ENCODE measurements around the gene PON2. TPM values are rescaled to one million over a fixed set of nuclear protein-coding genes. Genes with fewer than 3 reads are reported as not detected.
A peak's percentile ranks its signal among the peaks of the same experiment; 100 is the strongest.

Gene PON2
- total RNA-seq, 4 donors from 2014 or later: 41.8 to 91.0 (median 75.8) TPM

DNA sequence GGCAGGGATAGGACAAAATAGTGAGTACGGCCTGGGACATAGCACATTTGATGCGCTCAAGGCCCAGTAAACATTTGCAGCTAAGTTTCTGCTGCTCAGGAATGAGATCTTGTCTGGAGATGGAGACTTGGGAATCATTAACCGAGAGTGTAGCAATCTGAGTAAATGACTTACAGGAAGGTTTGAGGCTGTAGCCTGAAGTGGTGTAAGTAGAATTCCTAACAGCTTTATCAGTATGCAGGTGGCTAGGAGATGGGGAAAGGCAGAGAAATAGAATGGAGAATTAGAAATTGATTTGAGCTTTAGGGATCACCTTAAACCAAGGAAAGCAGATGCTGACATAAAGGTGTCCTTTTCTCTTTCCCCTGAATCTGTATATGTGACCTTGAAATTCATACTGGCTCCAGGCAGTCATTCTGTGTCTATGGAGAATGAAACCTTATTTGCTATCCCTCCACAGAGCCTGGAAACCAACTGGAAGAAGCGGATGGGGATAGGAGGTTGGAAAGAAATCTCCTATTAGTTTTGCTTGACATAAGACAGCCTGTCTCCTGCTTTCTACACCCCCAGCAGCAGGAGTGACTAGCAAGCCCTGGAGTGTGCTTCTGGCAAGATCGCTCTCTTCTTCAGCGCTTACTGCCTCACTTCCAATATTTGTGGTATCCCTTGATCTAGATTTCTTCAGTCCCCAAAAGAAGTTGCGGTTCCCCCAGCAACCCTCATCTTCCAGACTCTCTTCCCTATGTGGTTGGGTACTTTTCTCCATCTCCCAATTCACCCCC lies 6.4 kb upstream of the PON2 start:
- no peak for TF ChIP-seq POLR2A (IDR thresholded peaks at IDR 0.05)
- TF ChIP-seq, protein P1, sequence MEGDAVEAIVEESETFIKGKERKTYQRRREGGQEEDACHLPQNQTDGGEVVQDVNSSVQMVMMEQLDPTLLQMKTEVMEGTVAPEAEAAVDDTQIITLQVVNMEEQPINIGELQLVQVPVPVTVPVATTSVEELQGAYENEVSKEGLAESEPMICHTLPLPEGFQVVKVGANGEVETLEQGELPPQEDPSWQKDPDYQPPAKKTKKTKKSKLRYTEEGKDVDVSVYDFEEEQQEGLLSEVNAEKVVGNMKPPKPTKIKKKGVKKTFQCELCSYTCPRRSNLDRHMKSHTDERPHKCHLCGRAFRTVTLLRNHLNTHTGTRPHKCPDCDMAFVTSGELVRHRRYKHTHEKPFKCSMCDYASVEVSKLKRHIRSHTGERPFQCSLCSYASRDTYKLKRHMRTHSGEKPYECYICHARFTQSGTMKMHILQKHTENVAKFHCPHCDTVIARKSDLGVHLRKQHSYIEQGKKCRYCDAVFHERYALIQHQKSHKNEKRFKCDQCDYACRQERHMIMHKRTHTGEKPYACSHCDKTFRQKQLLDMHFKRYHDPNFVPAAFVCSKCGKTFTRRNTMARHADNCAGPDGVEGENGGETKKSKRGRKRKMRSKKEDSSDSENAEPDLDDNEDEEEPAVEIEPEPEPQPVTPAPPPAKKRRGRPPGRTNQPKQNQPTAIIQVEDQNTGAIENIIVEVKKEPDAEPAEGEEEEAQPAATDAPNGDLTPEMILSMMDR (IDR thresholded peaks at IDR 0.05): no peak
- intact Hi-C loops (cut with DNase I; ENCODE audit: low total_unique reads): no loop called here
- H3K36me3 ChIP-seq: no peaks in the 10 kb centered on the region
- no peak for DNase-seq
- no peaks in the 10 kb centered on the region for H3K4me1 ChIP-seq
- H3K4me3 ChIP-seq: no peak overlapping the region
- no peaks in the 10 kb centered on the region for H3K9me3 ChIP-seq
- H3K27me3 ChIP-seq: no peaks in the 10 kb centered on the region
- no peak overlapping the region for H3K27ac ChIP-seq

DNA sequence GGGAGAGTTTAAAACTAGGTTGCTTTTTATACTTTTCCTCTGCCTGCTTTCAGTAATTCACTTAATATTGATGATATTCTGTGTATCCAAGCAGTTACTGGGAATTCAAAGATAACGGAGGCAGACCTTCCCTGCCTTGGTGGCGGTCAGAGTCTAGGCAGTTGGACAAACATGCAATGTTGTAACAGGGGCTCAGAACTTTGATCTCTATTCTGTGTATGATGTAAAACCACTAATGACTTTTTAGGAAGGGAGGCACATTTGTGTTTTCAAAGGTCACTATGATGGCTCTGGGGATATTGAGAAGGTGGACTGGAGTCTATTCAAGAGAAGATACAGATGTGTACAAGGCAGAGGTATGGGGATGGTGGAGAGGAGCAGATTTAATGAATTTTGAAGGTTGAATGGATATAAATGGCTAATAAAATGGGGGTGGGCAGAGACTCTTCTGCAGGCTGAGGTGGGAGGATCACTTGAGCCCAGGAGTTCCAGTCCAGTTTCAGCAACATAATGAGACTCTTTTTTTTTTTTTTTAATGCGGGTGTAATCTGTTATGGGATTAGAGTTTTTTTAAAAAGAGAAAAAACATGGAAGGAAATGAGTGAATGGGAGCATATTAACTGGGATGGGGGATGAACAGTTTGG lies 5.7 kb upstream of the PON2 start:
- H3K27ac ChIP-seq: no peak overlapping the region
- intact Hi-C loops (cut with DNase I; ENCODE audit: low total_unique reads): no loop called here

DNA sequence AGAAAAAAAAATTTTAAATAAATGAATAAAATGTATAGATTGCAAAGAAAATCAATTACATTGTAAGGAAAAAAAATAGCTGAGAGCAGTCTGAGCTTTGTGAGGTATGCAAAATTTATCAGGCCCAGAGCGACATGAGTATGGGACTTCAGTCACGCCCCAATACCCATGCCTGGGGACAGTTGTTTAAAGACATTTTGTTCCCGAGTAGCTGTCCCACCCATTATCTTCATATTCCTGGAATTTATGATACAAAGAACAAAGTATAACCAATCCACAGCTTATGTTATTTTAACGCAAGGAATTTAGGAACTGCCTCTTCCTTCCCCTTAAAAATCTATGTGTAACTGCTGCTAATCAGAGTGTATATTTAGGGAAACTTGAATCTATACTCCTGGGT lies 1.6 kb upstream of the PON2 start:
- intact Hi-C loops (cut with DNase I; ENCODE audit: low total_unique reads): no loop called here
- H3K4me3 ChIP-seq: no peak overlapping the region
- no peak for TF ChIP-seq POLR2A (IDR thresholded peaks at IDR 0.05)
- TF ChIP-seq, protein P1 (IDR thresholded peaks at IDR 0.05): no peak
- no peaks in the 10 kb centered on the region for H3K27me3 ChIP-seq
- no peak for DNase-seq
- H3K36me3 ChIP-seq: no peaks in the 10 kb centered on the region
- H3K4me1 ChIP-seq: no peaks in the 10 kb centered on the region
- H3K27ac ChIP-seq: no peak overlapping the region
- H3K9me3 ChIP-seq: no peaks in the 10 kb centered on the region

More for the DNA sequence above, 5.7 kb upstream of the PON2 start:
- no peaks in the 10 kb centered on the region for H3K27me3 ChIP-seq
- DNase-seq: no peak
- no peaks in the 10 kb centered on the region for H3K4me1 ChIP-seq
- H3K36me3 ChIP-seq: no peaks in the 10 kb centered on the region
- H3K4me3 ChIP-seq: no peak overlapping the region
- TF ChIP-seq, protein P1 (IDR thresholded peaks at IDR 0.05): no peak
- no peak for TF ChIP-seq POLR2A (IDR thresholded peaks at IDR 0.05)
- no peaks in the 10 kb centered on the region for H3K9me3 ChIP-seq

DNA sequence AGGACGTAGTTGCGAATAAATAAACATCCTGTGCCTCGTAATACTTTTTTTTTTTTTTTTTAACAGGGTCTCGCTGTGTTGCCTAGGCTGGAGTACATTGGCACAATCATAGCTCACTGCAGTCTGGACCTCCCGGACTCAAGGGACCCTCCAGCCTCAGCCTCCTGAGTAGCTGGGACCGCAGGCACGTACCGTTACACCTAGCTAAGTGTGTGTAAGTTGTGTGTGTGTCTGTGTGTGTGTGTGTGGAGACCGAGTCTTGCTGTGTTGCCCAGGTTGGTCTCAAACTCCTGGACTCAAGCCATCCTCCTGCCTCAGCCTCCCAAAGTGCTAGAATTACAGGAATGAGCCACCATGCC lies 573 bp upstream of the PON2 start:
- Histone ChIP-seq H3K9me3 (no peaks in the 10 kb centered on the region), H3K27ac (peak overlapping the region; percentile 88 to 97), H3K4me3 (peak overlapping the region; percentile 61 to 75), H3K4me1 (no peaks in the 10 kb centered on the region), H3K36me3 (no peaks in the 10 kb centered on the region), H3K27me3 (no peaks in the 10 kb centered on the region)
- TF ChIP-seq, protein P1 (IDR thresholded peaks at IDR 0.05): no peak
- TF ChIP-seq POLR2A (IDR thresholded peaks at IDR 0.05): no peak
- DNase-seq: peak in 1 of 2 donors; percentile 15
- intact Hi-C loops (cut with DNase I; ENCODE audit: low total_unique reads): no loop called here

DNA sequence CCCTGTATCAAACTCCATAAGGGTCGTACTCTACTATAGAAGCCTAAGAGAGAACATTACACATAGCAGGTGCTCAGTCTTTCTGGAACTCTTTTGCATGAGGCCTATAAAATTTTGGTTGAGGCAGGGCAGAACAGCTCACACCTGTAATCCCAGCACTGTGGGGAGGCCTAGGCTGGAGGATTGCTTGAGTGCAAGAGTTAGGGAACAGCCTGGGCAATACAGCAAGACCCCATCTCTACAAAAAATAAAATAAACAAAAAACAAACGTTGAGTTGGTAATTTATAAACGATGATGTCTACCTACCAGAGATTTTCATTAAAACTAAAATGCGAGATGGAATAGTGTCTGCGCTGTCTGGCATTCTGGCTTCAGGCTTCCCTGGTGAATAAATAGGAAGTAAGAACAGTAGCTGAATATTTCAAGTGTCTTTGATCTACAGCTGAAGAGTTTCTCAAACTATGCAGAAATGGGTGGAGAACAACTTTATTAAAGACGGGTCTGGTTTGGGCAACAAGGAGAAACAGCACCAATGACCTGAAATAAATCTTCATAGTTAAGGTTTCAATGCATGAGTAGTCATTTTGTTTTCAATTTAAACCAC lies 774 bp downstream of the PON2 start:
- no peak for TF ChIP-seq POLR2A (IDR thresholded peaks at IDR 0.05)
- TF ChIP-seq, protein P1 (IDR thresholded peaks at IDR 0.05): no peak
- no peaks in the 10 kb centered on the region for H3K27me3 ChIP-seq
- H3K4me1 ChIP-seq: no peaks in the 10 kb centered on the region
- H3K4me3 ChIP-seq: peak overlapping the region; percentile 61 to 75
- peak overlapping the region; percentile 88 to 97 for H3K27ac ChIP-seq
- H3K9me3 ChIP-seq: no peaks in the 10 kb centered on the region
- DNase-seq: no peak
- intact Hi-C loops (cut with DNase I; ENCODE audit: low total_unique reads): no loop called here
- H3K36me3 ChIP-seq: no peaks in the 10 kb centered on the region

Data from uterus (tissue), 4 donors.